MM.1S (cell line): ENCODE results near the gene SLC9A1.

Source experiments
- CTCF ChIP-seq: fragments of 300-600 bp; sonication (generic); IDR thresholded peaks from 2 replicates; pipeline ENCODE4 v1.5.1; 2016; ENCODE audit warnings: antibody characterized with exemption, low read length, mixed read lengths
- EZH2 ChIP-seq: fragments of 300-600 bp; sonication (generic); optimal IDR thresholded peaks from 2 replicates; pipeline ENCODE3; 2017; ENCODE audit warnings: low read depth, mild to moderate bottlenecking, antibody characterized with exemption, low read length, mixed read lengths
- EZH2phosphoT487 ChIP-seq: fragments of 300-600 bp; sonication (generic); IDR thresholded peaks from 2 replicates; pipeline ENCODE4 v1.6.1; 2018; ENCODE audit warnings: antibody characterized with exemption, low read length

GRCh38 chr1:27192039-27192529 is 37.2 kb upstream of the SLC9A1 start:
- TF ChIP-seq CTCF (no peak), EZH2 (no peak), EZH2phosphoT487 (no peak)
